GM12878 (cell line): ENCODE measurements around the gene PRR29. TPM values are rescaled to one million over a fixed set of nuclear protein-coding genes. Genes with fewer than 3 reads are reported as not detected.

Experiments used
- ATAC-seq: fragments of 200-7000 bp; cut with Tn5 transposase; 3 replicates; pipeline ENCODE4 v1.9.1; 2020; ENCODE audit warnings: mild to moderate bottlenecking, moderate library complexity
- BruUV-seq: library from RNA; stranded (reverse); fragments of 400-500 nt; replicated peaks from 2 replicates; lab custom pipeline; 2021; lab: Mats Ljungman, UMichigan
- CTCF ChIA-PET: fragments of 300-600 bp; sonication (Branson Sonifier 250); formaldehyde crosslinking; extraction: SDS; loops from one replicate; lab custom pipeline; 2021; ENCODE audit warnings: inconsistent platforms; lab: Yijun Ruan, JAX
- POLR2A ChIA-PET: fragments of 350-600 bp; formaldehyde crosslinking; extraction: SDS; loops from one replicate; lab custom pipeline; 2021; ENCODE audit warnings: inconsistent platforms; lab: Charles Lee
- RAD21 ChIA-PET: fragments of 300-600 bp; sonication (Branson Sonifier 250); formaldehyde crosslinking; loops from one replicate; lab custom pipeline; 2023; ENCODE audit warnings: antibody characterized with exemption; ENCODE audit not compliant: unreplicated experiment; lab: Charles Lee
- SMC1A ChIA-PET: fragments of 300-600 bp; sonication (Branson Sonifier 250); formaldehyde crosslinking; loops from one replicate; lab custom pipeline; 2023; ENCODE audit not compliant: unreplicated experiment, uncharacterized antibody; lab: Charles Lee
- DNase-seq: peaks from one replicate; pipeline ENCODE4 v3.0.0-alpha.2; 2011; ENCODE audit warnings: low read depth, low spot score
- FAIRE-seq: peaks from 3 replicates; lab custom pipeline; 2011; peaks lifted over from hg19 to GRCh38; lab: Jason Lieb, UNC
- H2AFZ ChIP-seq: 2 replicates; pipeline ENCODE4 v1.6.0; 2011; ENCODE audit warnings: low read depth, low read length, control low read depth; ENCODE audit not compliant: control insufficient read depth
- H3K27ac ChIP-seq: 2 replicates; pipeline ENCODE4 v1.5.1; 2011; ENCODE audit warnings: control low read depth; ENCODE audit not compliant: control insufficient read depth, insufficient read depth
- H3K27me3 ChIP-seq, 2 experiments: replicated peaks in 1 of 2; 2 replicates each; pipeline versions ENCODE4 v1.6.0 to v1.6.1; 2011; ENCODE audit warnings: low read length in 1 of 2; ENCODE audit not compliant: control insufficient read depth in 2 of 2, insufficient read depth in 2 of 2
- H3K36me3 ChIP-seq, 2 experiments: 2 replicates each; pipeline ENCODE4 v1.5.1; 2011; ENCODE audit warnings: low read length in 1 of 2; ENCODE audit not compliant: control insufficient read depth in 2 of 2, insufficient read depth in 2 of 2
- H3K4me1 ChIP-seq: 2 replicates; pipeline ENCODE4 v1.6.1; 2011; ENCODE audit warnings: mild to moderate bottlenecking, low read length, moderate library complexity, mixed read lengths; ENCODE audit not compliant: control insufficient read depth, insufficient read depth
- H3K4me2 ChIP-seq: 2 replicates; pipeline ENCODE4 v1.6.0; 2011; ENCODE audit warnings: control low read depth; ENCODE audit not compliant: control insufficient read depth, insufficient read depth
- H3K4me3 ChIP-seq: fragments of 200-600 bp; sonication (generic); 2 replicates; pipeline ENCODE4 v1.5.1; 2016
- H3K79me2 ChIP-seq: 2 replicates; pipeline ENCODE4 v1.6.0; 2011; ENCODE audit warnings: low read length; ENCODE audit not compliant: control insufficient read depth, insufficient read depth
- H3K9ac ChIP-seq: 2 replicates; pipeline ENCODE4 v1.8.0; 2011; ENCODE audit warnings: low read length, control low read depth, mixed read lengths; ENCODE audit not compliant: control insufficient read depth, insufficient read depth
- H3K9me3 ChIP-seq: replicated peaks from 3 replicates; pipeline ENCODE4 v1.5.1; 2011; ENCODE audit warnings: mild to moderate bottlenecking, low read length; ENCODE audit not compliant: control insufficient read depth, insufficient read depth
- H4K20me1 ChIP-seq: 2 replicates; pipeline ENCODE4 v1.6.0; 2011; ENCODE audit not compliant: control insufficient read depth, insufficient read depth
- CEBPB ChIP-seq, 2 experiments: fragments of 150-350 bp in 1 of 2; IDR thresholded peaks; 2 replicates each; pipeline ENCODE4 v1.6.1; 2012 to 2014; ENCODE audit warnings: low read depth in 2 of 2, low read length in 2 of 2, borderline replicate concordance in 1 of 2, inconsistent platforms in 1 of 2
- ETV6 ChIP-seq, 2 experiments: fragments of 450-650 bp in 1 of 2; IDR thresholded peaks in 1 of 2; conservative IDR thresholded peaks in 1 of 2; 2 replicates each; pipeline ENCODE4 v1.6.1; 2014; ENCODE audit warnings: antibody characterized with exemption in 1 of 2, borderline replicate concordance in 1 of 2, low read depth in 1 of 2, mild to moderate bottlenecking in 1 of 2, moderate library complexity in 1 of 2
- HDAC2 ChIP-seq: fragments of 200-600 bp; sonication (generic); IDR thresholded peaks from 2 replicates; pipeline ENCODE4 v1.6.1; 2017
- PAX5 ChIP-seq: IDR thresholded peaks from 2 replicates; pipeline ENCODE4 v1.6.1; 2011; ENCODE audit warnings: low read depth, low read length, borderline replicate concordance
- TBL1XR1 ChIP-seq: IDR thresholded peaks from 2 replicates; pipeline ENCODE4 v1.6.1; 2012; ENCODE audit warnings: low read depth, low read length, improper control_type of control experiment
- WGBS: methylation state at CpG from one replicate; pipeline ENCODE4 v1.1.6; 2016; ENCODE audit warnings: low lambda C conversion rate; ENCODE audit not compliant: insufficient replicate concordance, insufficient coverage; ENCODE audit errors: missing lambda C conversion rate; 5-methylcytosine and 5-hydroxymethylcytosine counted together
- in situ Hi-C: fragments of 300-500 bp; cut with MboI; formaldehyde crosslinking; loops from 9 replicates; pipeline ENCODE4 v1.14.3; 2018; ENCODE audit warnings: mixed read lengths
- intact Hi-C: fragments of 100-400 bp; cut with micrococcal nuclease; formaldehyde crosslinking; loops from one replicate; pipeline ENCODE4 v1.14.2; 2022; ENCODE audit not compliant: unreplicated experiment
- polyA plus RNA-seq, 11 experiments: library from polyadenylated mRNA; depleted of rRNA in 4 of 11; unstranded in 6 of 11; stranded (reverse) in 5 of 11; fragments of >200 nt; fragmentation: Nextera tagmentation in 4 of 11; fragmentation: Illumina TruSeq in 1 of 11; extraction: Ambion mirVana in 4 of 11; extraction: Trizol in 1 of 11; gene quantifications; 1 replicate in 1 of 11; 2 replicates in 10 of 11; pipeline versions ENCODE4 v1.2.1 to v1.2.3, GENCODE V29; 2011 to 2016; ENCODE audit warnings: inconsistent platforms in 2 of 11, missing spikeins in 2 of 11, low read depth in 1 of 11
- total RNA-seq, 4 experiments: library from RNA; depleted of rRNA in 3 of 4; stranded (reverse); fragments of >200 nt in 3 of 4; fragmentation: Illumina TruSeq in 1 of 4; extraction: Trizol in 1 of 4; gene quantifications; 2 replicates each; pipeline versions ENCODE4 v1.2.1 to v1.2.3, GENCODE V29; 2013 to 2021
- TF ChIP-seq, protein P1 (sequence below): fragments of 450-650 bp; IDR thresholded peaks from 2 replicates; pipeline ENCODE4 v1.6.1; 2016; ENCODE audit warnings: mild to moderate bottlenecking

The PRR29 gene
- total and polyA plus RNA-seq, 10 of the 15 experiments (the other 5 are each of a cell fraction or from before 2014, with no cell fraction given): 0.01 to 2.4 (median 0.18) TPM; not detected in 3

DNA sequence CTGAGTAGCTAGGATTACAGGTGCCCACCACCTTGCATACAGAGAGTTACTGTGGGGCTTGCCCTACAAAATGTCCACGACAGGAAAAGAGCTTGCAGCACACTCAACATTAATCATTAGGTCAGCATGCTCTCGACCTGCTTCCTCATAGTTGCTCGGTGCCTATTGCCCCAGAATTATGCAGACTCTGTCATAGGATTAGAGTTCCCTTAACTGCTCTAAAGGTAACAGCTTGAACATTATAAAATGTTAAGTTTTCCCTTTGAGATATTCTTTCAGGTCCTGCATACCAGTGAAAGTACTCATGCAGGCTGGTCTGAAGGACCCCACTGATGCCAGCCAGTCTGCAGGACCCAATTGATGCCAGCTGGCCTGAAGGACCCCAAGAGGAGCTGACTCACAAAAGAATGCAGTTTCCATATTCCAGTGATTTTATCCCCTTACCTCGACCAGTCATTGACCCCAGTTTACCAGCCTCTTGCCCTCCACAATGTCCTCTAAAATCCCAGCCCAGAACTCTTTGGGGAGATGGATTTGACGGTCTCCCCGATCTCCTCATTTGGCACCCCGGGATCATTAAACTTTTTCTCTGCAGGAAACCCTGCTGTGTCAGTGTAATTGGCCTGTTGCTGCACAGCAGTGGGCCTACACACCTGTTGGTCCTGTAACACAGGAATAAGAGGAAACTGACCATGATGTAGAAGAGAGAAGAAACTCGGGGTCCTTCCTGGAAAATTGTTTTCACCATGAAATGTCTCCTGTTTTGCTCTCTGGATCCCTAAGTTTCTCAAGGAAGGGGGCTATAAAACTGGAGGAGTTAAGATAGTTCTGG, 11.6 kb downstream of the PRR29 start:
- 62% methylated on average over 8 of the region's 8 CpGs for WGBS
- Histone ChIP-seq H3K4me2 (no peak overlapping the region), H3K9me3 (no peaks in the 10 kb centered on the region; the same call in 2 of the 3 replicates), H4K20me1 (no peaks in the 10 kb centered on the region), H3K9ac (no peak overlapping the region), H3K79me2 (peaks cover 25% of the 10 kb centered on the region), H3K27ac (no peak overlapping the region), H2AFZ (no peak overlapping the region), H3K36me3 (peaks cover 4 to 9% of the 10 kb centered on the region in 2 experiments; a peak in 3 of 4 replicates), H3K4me1 (no peaks in the 10 kb centered on the region), H3K4me3 (no peak overlapping the region), H3K27me3 (no peaks in the 10 kb centered on the region)
- intact Hi-C loops (no loop called here), in situ Hi-C loops (no loop called here)
- DNase-seq (no peak), ATAC-seq (no peak), FAIRE-seq (no peak)
- POLR2A ChIA-PET: interaction anchor here (0.5 to 0.7 kb wide), 3 partner anchors 94 to 625 kb away, joined by 3 to 6 read pairs (median 4); no protein-coding TSS in a partner anchor
- no TSS peak for BruUV-seq
- CTCF ChIA-PET: interaction anchor here (1.0 to 1.7 kb wide), 4 partner anchors 15 to 124 kb away, joined by 3 to 6 read pairs (median 4); no protein-coding TSS in a partner anchor
- TF ChIP-seq CEBPB (IDR thresholded peaks at IDR 0.05; ENCODE audit: borderline replicate concordance in 1 of 2, low read depth in 2 of 2, low read length in 2 of 2) (no peak), HDAC2 (no peak), ETV6 (conservative IDR thresholded peaks at IDR 0.05 in 1 of 2, IDR thresholded peaks at IDR 0.05 in 1 of 2; ENCODE audit: borderline replicate concordance in 1 of 2, low read depth in 1 of 2) (no peak)
- SMC1A ChIA-PET: no interaction called here
- RAD21 ChIA-PET: interaction anchor here (0.8 kb wide), 1 partner anchor 22 kb away, joined by 3 read pairs; no protein-coding TSS in a partner anchor

GRCh38 chr17:64015447-64015846, 17.3 kb downstream of the PRR29 start:
- Histone ChIP-seq H2AFZ (no peak overlapping the region), H3K4me2 (peak overlapping the region; percentile 49), H3K27ac (peak overlapping the region; percentile 40), H3K4me1 (peaks cover 4% of the 10 kb centered on the region), H3K4me3 (peak overlapping the region; percentile 55), H3K9me3 (no peaks in the 10 kb centered on the region), H3K36me3 (no peaks in the 10 kb centered on the region), H4K20me1 (no peaks in the 10 kb centered on the region), H3K27me3 (no peaks in the 10 kb centered on the region), H3K9ac (no peak overlapping the region), H3K79me2 (peaks cover 66% of the 10 kb centered on the region)
- in situ Hi-C loops: no loop called here
- intact Hi-C loops: loop anchor here (5.0 kb wide), 1 partner anchor 63 kb away; no protein-coding TSS in a partner anchor
- FAIRE-seq: no peak
- no TSS peak for BruUV-seq
- 94% methylated on average over 6 of the region's 6 CpGs for WGBS
- ChIA-PET RAD21 (no interaction called here), CTCF (no interaction called here), SMC1A (no interaction called here), POLR2A (no interaction called here)
- TF ChIP-seq PAX5 (0 out of 2 replicates have a peak, but pooled peaks have one; percentile 15), TBL1XR1 (no peak)
- TF ChIP-seq, protein P1, sequence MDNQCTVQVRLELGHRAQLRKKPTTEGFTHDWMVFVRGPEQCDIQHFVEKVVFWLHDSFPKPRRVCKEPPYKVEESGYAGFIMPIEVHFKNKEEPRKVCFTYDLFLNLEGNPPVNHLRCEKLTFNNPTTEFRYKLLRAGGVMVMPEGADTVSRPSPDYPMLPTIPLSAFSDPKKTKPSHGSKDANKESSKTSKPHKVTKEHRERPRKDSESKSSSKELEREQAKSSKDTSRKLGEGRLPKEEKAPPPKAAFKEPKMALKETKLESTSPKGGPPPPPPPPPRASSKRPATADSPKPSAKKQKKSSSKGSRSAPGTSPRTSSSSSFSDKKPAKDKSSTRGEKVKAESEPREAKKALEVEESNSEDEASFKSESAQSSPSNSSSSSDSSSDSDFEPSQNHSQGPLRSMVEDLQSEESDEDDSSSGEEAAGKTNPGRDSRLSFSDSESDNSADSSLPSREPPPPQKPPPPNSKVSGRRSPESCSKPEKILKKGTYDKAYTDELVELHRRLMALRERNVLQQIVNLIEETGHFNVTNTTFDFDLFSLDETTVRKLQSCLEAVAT: peak; percentile 92
- no peak for DNase-seq
- no peak for ATAC-seq
